T1000 (cell line): ENCODE measurements around the gene SMIM12.
"Not testable (repeated sequence)": the region's sequence is repeated elsewhere in the genome, so short reads cannot be mapped to it uniquely, and the experiment has no call there.

ENCODE experiments used
- DNase-seq: peaks from one replicate; lab custom pipeline; 2025; ENCODE audit warnings: mixed read lengths; lab: John Stamatoyannopoulos, UW

SMIM12 gene

DNA sequence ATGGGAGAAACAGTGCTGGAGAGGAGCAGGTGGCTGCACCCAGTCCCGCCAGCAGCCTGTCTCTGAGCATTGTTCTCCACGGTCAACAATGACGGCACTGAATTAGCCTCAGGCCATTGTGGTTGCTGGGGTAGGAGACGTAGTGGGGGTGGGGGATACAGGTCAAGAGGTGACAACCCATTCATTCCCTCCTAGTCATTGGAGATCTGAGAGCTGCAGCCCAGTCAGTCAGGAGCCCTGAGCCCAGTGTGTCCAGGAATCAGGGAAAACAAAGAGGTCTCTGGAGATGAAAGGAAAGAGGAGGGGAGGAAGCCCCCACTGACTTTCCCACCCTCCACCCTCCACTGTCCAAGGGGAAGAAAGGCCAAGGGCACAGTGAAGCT, 15.3 kb downstream of the SMIM12 start:
- no peak for DNase-seq

DNA sequence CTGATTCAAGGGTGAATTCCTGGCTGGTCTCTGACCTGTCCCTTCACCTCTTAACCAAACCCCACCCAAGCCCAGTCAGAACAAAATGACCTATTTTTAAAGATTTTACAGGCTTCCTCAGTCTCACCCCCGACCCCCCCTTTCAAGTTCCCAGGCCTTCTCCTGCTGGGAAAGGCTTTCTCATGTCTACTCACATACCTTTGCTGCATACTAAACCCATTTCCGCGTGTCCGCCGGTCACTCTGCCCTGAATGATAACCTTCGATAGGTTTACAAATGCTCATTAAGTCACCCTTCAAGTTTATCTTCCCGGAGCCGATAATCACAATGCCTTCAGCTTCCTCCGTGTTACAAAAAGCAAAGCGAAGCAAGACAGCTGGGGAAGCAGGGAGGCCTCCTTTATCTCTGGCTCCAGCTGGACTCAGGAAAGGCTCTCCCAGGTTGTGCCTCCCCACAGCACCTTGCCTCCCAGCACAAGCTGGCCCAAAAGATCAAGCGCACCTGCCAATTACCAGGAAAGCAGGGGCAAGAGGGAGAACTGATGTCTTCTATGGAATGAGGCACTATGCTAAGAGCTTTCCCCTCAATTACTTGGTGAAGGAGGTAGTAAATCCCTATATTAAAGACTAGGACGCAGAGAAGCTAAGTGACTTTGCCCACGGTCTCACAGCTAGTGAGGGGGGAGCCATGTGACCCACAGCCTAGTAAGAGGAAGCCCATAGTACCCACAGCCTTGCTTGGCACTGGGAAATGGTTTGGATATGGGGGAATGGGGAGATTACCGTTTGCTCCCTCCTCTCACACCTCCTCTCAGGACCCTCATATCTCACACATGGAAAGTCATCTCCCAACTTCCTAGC, 15.9 kb downstream of the SMIM12 start:
- no peak for DNase-seq

DNA sequence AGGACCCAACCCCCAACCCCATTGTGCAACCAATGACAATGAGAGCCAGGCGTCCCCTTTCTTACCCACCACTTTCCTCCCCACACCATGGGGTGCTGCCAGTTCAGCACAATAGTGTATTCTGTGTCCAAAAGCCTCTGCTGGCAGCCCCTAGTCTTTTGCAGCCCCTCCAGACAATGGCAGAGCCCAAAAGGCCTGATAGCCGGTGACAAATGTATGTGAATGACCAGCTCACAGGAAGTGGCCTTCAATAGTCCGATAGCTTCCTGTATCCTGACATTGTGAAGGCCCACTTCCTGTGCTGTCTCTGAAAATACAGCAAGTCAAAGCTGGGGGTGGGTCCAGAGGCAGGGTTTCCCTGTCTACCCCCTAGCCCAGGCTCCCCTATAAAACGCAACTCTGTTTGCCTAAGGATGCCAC, 16.6 kb downstream of the SMIM12 start:
- DNase-seq, result no peak

DNA sequence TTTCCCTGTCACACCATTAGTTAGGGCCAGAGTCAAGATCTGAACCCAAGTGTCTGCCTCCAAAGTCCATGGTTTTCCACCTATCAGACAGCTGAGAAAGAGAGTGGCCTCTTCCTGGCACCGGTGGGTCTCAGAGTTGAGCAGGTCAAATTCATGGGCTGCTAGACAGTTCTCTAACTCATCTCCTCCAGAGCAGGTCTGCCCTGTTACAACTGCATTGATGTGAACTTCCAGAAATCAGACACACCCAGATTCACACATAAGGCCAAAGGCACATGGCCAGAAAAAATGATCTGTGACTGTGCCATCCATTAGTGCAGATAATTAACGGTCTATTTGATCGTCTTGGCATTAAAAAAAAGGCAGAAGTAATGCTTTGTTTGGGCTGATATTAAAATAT, 17.5 kb downstream of the SMIM12 start:
- no peak for DNase-seq

DNA sequence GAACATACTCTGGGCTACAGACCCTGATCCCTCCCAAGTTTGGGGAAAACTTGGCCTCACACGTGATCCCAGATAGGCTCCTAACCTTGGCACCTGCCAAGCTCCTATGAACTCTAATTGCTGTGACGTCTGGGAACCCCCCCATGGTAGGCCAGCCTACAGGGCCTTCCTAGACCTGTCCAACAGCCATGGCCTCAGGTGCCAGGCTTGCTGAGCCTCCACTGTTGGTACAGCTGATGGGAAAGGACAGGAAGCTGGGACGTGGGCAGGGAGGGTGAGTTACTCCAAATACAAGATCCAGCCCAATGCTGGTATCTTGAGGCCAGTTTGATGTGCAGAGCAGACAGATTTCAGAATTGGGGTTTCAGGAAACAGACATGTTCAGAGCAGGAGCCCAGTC, 19.1 kb downstream of the SMIM12 start:
- no peak for DNase-seq

DNA sequence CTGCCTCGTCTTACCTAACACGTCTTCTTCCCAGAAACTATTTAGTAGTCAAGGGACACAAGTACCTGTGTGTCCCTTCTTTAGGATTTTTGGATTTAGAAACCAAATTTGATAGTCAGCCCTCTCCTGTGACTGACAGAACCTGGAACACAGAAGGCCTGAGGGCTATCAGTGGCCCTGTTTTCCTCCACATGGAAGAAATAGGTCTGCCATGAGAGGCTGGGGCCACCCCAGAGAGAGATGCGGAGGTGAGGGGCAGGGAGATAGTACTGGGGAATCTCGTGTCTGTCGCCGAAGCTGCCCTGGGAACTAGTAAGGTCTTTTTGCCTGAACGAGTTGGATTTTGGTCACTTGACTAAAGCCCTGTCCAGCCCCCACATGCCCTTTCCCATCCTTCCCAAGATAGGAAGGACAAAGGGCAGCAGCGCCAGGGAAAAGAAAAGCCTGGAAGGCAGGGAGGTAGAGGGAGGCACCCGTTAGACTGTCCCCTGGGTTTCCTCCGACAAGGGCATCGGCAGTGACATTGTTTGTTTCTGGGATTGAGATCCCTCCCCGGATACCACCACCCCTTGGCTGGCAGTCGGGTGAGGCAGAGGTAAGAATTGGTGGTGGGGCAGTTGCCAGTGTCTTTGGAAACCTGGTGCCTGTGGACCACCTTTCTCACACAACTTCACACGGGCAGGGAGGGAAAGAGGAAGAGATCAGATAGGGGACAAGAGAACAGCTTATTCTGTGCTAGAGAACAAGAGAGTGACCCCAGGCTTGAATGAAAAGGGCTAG, 19.8 kb downstream of the SMIM12 start:
- DNase-seq, result no peak

DNA sequence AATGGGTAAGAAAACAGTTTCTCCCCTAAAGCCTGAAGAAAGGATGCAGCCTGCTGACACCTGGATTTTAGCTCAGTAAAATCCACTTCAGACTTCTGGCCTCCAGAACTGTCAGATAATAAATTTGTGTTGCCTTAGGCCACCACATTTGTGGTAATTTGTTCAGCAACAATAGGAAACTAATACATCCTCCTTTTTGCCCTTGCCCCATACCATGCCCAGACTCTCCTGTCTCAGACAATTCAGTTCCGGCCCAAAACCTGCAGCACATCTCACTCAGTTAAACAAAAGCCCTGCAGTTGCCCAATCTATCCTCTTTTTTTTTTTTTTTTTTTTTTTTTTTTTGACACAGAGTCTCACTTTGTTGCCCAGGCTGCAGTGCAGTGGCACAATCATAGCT, 25.8 kb downstream of the SMIM12 start:
- no peak for DNase-seq

DNA sequence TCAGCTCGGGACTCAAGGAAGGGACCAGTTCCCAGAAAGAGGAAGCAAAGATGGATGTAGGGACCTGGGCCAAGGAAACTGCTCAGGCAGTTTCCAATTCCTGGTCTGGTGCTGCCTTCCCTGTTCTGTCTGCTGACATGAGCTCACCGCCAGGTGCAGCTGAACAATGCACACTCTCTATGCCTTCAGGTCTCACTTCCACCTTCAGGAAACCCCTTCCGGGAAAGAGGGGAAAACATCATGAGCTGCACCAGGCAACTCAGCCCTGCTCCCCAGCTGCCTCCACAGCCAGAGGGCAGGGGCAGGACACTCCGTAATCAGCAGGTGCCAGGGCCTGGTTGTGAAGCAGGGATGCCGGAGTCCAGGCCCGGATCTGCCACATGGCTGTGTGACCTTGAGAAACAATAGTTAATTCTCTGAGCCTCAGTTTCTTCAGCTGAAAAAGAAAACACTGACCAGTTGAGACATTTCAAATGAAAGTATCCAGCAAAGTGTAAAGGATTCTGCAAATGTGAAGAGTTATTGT, 27.8 kb downstream of the SMIM12 start:
- no peak for DNase-seq

DNA sequence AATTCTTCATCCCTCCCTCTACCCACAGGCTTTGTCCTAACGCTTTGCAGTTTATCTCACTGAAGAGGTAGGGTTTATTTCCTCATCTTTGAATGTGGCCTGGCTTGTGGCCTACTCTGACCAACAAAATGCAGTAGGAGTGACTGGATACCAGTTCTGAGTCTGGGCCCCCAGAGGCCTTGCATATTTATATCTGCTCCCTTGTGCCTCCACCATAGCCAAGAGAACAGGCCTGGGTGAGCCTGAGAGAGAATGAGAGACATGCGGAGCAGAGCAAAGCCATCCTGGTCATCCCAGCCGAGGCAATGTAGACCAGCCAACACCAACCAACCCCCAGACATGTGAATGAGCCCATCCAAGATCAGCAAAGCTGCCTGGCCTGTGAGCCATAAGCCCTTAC, 30.3 kb downstream of the SMIM12 start:
- no peak for DNase-seq

DNA sequence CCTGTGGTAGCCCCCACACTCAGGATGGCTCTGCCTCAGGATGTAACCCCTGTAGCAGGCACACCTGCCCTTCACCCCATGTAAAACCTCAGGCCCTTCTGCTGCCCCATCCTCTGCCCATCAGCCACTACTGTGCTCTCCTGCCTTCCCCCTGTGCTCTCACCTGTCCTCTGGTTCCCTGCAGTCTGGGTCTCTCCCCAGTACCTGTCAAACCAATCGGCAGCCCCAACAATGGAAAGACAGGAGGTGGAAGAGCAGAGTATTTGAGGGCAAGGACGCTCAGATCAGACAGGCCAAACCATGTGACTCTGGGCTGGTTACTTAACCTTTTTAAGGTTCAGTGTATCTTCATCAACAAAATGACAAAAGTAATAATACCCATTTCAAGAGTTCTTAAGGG, 30.9 kb downstream of the SMIM12 start:
- DNase-seq, result no peak

DNA sequence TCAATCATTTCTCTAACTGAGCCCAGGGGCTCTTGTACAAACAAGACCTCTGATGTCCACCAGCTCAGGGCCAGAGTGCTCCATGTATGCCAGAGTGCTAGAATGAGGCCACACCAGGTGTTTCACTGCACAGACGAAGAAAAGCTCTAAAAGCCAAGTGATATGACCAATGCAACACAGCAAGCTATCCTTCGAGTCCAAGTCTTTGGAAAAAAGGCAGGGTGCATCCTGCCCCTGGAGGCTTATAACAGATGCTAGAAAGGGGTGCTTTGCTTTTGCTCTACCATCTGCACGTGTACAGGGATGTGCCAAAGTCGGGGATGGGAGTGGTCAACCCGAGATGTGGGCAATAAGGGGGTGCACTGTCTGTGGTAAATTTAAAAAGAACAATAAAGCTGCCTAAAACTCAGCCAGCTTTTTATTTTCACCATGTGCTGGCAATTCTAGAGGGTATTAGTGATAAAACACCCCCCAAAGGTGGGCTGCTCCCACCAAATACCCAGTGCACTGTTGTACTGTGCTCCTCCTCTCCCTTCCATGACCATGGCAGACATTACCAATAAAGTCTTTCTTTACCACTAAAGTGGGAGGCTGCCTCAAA, 32.1 kb downstream of the SMIM12 start:
- DNase-seq, result no peak

DNA sequence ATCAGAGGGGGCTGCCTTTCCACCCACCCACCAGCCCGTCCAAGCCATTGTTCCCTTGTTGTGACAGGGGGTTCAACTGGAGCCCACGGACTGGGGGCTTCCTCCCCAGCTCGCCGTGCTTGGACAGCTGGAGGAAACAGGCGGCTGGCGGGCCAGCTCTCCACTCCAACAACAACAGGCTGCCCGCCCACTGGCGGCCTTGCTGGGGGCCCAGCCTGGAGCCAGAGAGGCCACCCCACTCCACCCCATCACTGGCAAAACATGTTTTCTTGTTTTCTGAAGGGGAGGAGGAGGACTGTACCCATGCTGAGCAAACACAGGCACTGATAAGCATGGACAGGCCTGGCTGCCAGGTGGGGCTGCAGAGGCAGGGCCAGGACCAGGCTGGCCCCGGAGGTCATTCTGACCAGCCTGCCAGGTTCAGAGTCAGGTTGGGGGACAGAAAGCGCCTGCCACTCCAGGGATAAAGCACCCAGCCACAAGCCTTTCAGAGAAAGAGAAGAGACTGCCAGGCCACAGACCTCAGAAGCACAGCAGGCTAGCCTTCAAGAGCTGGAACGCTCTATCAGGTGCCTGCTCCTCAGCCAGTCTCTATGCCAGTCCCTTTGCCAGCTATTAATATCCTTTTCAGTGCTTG, 34.0 kb downstream of the SMIM12 start:
- no peak for DNase-seq

DNA sequence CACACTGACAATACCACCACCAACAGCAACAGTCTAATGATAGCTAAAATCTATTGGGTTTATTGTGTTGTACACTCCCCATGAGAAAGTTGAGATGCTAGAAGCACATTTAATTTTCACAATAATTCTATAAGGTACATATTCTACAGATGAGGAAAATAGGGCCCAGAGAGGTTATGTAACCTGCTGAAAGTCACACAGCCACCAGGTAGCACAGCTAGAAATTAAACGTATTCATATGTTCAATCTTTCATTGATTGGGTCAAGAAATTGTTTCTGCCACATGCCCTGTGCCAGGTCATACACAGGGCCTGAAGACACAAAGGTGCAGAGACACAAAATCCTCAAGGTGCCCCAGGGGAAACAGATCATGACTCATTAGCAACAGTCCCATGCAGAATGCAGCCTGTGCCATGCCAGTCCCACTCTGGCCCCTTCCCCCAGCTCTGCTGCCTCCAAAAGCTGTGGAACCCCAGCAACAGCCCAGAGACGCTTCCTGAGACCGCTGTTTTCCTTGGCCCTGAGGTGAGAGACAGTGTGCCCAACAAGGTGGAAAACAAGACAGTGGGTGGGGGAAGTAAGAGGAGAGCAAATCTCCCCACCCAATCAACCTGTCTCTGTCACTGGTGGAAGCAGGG, 34.6 kb downstream of the SMIM12 start:
- no peak for DNase-seq

DNA sequence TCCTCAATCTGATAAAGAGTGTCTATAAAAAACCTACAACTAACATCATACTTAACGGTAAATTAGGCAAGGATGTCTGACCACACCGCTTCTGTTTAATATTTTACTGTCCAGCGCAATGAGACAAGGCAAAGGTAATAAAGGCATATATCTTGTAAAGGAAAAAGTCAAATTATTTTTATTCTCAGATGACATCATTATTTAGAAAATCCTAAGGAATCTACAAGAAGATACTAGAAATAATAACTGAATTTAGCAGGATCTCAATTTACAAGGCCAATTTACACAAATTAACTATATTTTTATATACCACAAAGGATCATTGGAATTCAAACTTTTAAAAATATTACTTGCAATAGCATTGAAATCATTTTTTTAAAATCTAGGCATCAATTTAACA, 37.3 kb downstream of the SMIM12 start:
- DNase-seq, result no peak

DNA sequence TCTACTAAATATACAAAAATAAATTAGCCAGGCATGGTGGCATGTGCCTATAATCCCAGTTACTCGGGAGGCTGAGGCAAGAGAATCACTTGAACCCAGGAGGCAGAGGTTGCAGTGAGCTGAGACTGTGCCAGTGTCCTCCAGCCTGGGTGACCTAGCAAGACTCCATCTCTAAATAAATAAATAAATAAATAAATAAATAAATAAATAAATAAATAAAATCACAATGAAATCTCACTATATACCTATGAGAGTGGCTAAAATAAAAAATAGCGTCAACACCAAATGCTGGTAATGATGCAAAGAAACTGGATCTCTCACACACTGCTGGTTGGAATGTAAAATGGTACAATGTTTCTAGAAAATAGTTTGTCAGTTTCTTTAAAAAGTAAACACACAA, 40.7 kb downstream of the SMIM12 start:
- not testable (repeated sequence) for DNase-seq

DNA sequence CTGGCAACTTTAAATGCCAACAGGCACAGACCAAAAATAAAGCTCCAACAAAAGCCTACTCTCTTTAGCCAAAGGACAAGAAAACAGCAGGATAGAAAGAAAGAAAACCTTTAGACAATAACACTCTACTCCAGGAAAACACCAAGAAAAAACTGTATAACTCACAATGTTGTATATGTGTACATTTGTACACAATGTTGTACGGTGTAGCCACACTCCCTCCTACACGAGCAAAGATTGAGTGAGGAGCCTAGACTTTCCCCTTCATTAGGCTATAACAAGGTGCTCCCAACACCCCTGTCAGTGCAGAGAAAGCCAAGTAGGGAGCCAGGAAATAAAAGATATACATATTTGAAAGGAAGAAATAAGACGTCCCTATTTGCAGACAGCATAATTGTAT, 42.8 kb downstream of the SMIM12 start:
- no peak for DNase-seq

DNA sequence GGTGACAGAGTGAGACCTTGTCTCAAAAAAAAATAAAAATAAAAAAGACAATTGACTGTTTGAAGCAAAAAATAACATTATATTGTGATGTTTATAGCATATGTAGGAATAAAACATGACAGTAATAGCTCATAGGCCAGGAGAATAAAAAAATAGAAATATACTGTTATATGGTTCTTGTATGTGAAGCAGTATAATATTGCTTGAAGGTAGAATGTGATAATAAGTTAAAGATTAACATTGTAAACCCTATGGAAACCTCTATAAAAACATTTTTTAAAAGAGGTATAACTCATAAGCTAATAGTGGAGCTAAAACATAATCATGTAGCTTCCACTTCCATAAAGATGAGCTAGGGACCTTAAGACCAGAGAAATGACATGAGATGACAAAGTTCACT, 43.2 kb downstream of the SMIM12 start:
- no peak for DNase-seq

DNA sequence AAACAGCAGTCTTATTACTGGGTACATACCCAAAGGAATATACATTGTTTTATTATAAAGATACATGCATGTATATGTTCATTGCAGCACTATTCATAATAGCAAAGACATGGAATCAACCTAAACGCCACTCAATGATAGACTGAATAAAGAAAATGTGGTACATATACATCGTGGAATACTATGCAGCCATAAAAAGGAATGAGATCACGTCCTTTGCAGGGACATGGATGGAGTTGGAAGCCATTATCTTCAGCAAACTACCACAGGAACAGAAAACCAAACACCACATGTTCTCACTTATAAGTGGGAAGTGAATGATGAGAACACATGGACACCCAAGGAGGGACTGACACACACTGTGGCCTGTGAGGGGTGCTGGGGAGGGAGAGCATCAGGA, 48.8 kb downstream of the SMIM12 start:
- not testable (repeated sequence) for DNase-seq

DNA sequence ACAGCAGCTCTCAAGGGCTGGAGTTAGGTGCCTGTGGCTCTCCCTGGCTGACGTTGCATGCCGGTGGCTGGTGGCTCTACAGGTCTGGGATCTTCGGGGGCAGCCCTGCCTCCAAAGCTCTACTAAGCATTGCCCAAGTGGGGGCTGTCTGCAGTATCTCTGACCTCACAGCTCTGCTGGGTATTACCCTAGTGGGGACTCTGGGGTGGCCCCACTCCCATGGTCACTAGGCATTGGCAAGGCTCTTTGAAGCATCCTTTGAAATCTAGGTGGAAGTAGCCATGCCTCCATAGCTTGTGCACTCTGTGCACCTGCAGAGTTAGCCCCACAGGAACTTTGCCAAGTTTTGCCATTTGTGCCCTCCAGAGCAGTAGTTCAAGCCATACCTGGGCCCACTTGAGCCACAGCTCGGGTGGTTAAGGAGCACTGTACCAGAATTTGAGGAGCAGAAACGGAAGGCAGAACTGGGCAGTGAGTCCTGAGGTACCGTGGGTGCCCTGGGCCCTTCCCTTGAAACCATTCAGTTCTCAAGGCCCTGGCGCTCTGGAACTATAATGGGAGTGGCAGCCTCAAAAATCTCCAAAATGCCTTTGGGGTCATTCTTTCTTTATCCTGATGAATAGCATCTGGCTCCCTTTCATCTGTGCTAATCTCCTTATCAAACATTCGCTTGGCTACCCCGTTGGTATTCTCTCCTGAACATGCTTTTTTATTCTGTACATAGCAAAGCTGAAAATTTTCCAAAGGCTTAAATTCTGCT, 51.3 kb downstream of the SMIM12 start:
- DNase-seq, result no peak

DNA sequence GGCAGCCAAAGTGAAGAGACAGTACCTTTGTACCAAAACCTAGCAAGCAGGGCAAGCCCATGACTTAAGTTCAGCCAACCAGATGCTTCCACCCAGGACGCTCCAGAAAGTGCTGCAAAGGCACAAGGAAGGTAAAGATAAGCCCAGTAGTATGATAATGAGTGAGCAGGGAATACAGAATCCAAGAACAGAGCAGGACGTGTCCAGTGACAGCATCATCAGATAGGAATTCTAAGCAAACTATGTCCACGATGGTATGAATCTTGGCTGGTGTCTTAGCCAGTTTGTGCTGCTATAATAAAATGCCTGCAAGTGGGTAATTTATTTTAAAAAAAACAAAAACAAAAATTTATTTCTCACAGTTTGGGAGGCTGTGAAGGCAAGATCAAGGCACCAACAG, 53.2 kb downstream of the SMIM12 start:
- no peak for DNase-seq

DNA sequence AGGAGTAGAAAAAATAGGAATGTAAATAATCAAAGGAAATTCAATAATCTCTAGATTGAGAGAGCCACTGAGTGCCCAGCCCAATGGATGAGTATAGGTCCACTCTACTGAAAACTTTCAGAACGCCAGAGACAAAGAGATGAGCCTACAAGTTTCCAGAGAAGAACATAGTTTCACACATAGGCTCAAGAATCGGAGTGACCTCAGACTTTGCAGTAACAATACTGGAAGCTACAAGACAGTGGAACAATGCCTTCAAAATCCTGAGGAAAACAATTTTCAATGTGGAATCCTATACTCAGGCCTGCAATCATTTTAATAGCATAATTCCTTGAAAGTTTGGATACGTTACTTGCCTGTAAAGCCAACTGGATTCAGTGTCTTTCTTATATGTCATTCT, 55.8 kb downstream of the SMIM12 start:
- no peak for DNase-seq
